H9 (cell line): ENCODE data around the gene PLEK2. TPM values are rescaled to one million over a fixed set of nuclear protein-coding genes. Genes with fewer than 3 reads are reported as not detected.

Experiments
- DNase-seq: peaks from one replicate; pipeline ENCODE4 v3.0.0-alpha.2; 2017
- H2AFZ ChIP-seq: one replicate; pipeline ENCODE4 v1.6.1; 2013; ENCODE audit warnings: mild to moderate bottlenecking, low read length, control low read depth, moderate library complexity
- H2AK5ac ChIP-seq: 2 replicates; pipeline ENCODE4 v1.6.1; 2013; ENCODE audit warnings: low read length, control low read depth, mixed read lengths; ENCODE audit not compliant: insufficient read length
- H2BK120ac ChIP-seq: one replicate; pipeline ENCODE4 v1.6.1; 2013; ENCODE audit warnings: low read depth, mild to moderate bottlenecking, low read length, control low read depth, inconsistent platforms; ENCODE audit not compliant: poor library complexity, severe bottlenecking
- H2BK12ac ChIP-seq: 2 replicates; pipeline ENCODE4 v1.6.1; 2013; ENCODE audit warnings: low read length, control low read depth, mixed read lengths, low read depth; ENCODE audit not compliant: insufficient read length
- H2BK15ac ChIP-seq: 2 replicates; pipeline ENCODE4 v1.6.1; 2013; ENCODE audit warnings: low read depth, low read length, control low read depth
- H2BK20ac ChIP-seq: one replicate; pipeline ENCODE4 v1.6.1; 2013; ENCODE audit warnings: low read depth, mild to moderate bottlenecking, low read length, control low read depth, inconsistent platforms; ENCODE audit not compliant: poor library complexity, severe bottlenecking
- H2BK5ac ChIP-seq: 2 replicates; pipeline ENCODE4 v1.6.1; 2013; ENCODE audit warnings: low read length, control low read depth, mixed read lengths; ENCODE audit not compliant: insufficient read length
- H3K14ac ChIP-seq: 2 replicates; pipeline ENCODE4 v1.6.1; 2013; ENCODE audit warnings: low read length, control low read depth; ENCODE audit not compliant: insufficient read depth
- H3K18ac ChIP-seq: 2 replicates; pipeline ENCODE4 v1.6.1; 2013; ENCODE audit warnings: low read depth, mild to moderate bottlenecking, mixed read lengths, low read length, control low read depth; ENCODE audit not compliant: insufficient read length
- H3K23ac ChIP-seq: 2 replicates; pipeline ENCODE4 v1.6.1; 2013; ENCODE audit warnings: low read length, control low read depth, mixed read lengths, low read depth; ENCODE audit not compliant: insufficient read length
- H3K23me2 ChIP-seq: 2 replicates; pipeline ENCODE4 v1.6.1; 2013; ENCODE audit warnings: low read depth, mild to moderate bottlenecking, mixed read lengths, low read length, control low read depth; ENCODE audit not compliant: insufficient read length, poor library complexity, severe bottlenecking
- H3K27ac ChIP-seq: 2 replicates; pipeline ENCODE4 v1.5.1; 2013; ENCODE audit warnings: low read length, control low read depth, mixed read lengths, low read depth; ENCODE audit not compliant: insufficient read length
- H3K27me3 ChIP-seq: 2 replicates; pipeline ENCODE4 v1.6.1; 2013; ENCODE audit warnings: low read length, control low read depth, inconsistent platforms; ENCODE audit not compliant: insufficient read depth
- H3K4ac ChIP-seq: 2 replicates; pipeline ENCODE4 v1.6.1; 2013; ENCODE audit warnings: low read depth, mild to moderate bottlenecking, control low read depth, inconsistent platforms, low read length, moderate library complexity
- H3K4me1 ChIP-seq: 2 replicates; pipeline ENCODE4 v1.6.1; 2013; ENCODE audit warnings: low read length, control low read depth, inconsistent platforms; ENCODE audit not compliant: insufficient read depth
- H3K4me2 ChIP-seq: 2 replicates; pipeline ENCODE4 v1.6.1; 2013; ENCODE audit warnings: low read length, control low read depth, mixed read lengths; ENCODE audit not compliant: insufficient read length, insufficient read depth
- H3K56ac ChIP-seq: 2 replicates; pipeline ENCODE4 v1.6.1; 2013; ENCODE audit warnings: low read depth, mild to moderate bottlenecking, mixed read lengths, low read length, control low read depth; ENCODE audit not compliant: insufficient read length
- H3K79me1 ChIP-seq: 2 replicates; pipeline ENCODE4 v1.6.1; 2013; ENCODE audit warnings: low read depth, mild to moderate bottlenecking, moderate library complexity, low read length, control low read depth, inconsistent platforms; ENCODE audit not compliant: insufficient read depth, poor library complexity, severe bottlenecking
- H3K79me2 ChIP-seq: 2 replicates; pipeline ENCODE4 v1.6.1; 2013; ENCODE audit warnings: low read length, control low read depth, inconsistent platforms; ENCODE audit not compliant: insufficient read depth
- H3K9ac ChIP-seq: 2 replicates; pipeline ENCODE4 v1.6.1; 2013; ENCODE audit warnings: low read length, control low read depth, mixed read lengths; ENCODE audit not compliant: insufficient read length; ENCODE audit errors: extremely low read depth
- H3K9me3 ChIP-seq: one replicate; pipeline ENCODE4 v1.6.1; 2013; ENCODE audit warnings: low read depth, low read length, inconsistent platforms; ENCODE audit not compliant: control insufficient read depth
- H3T11ph ChIP-seq: one replicate; pipeline ENCODE4 v1.6.1; 2013; ENCODE audit warnings: mild to moderate bottlenecking, low read length, control low read depth, inconsistent platforms
- H4K20me1 ChIP-seq: one replicate; pipeline ENCODE4 v1.6.1; 2013; ENCODE audit not compliant: control insufficient read depth, insufficient read length, insufficient read depth
- H4K5ac ChIP-seq: 2 replicates; pipeline ENCODE4 v1.6.1; 2013; ENCODE audit warnings: low read depth, mild to moderate bottlenecking, mixed read lengths, low read length, control low read depth; ENCODE audit not compliant: insufficient read length
- H4K8ac ChIP-seq: replicated peaks from 2 replicates; pipeline ENCODE4 v1.6.1; 2013; ENCODE audit warnings: low read length, control low read depth, mixed read lengths, low read depth; ENCODE audit not compliant: insufficient read length
- H4K91ac ChIP-seq: 2 replicates; pipeline ENCODE4 v1.6.1; 2013; ENCODE audit warnings: low read depth, mild to moderate bottlenecking, moderate library complexity, mixed read lengths, low read length, control low read depth; ENCODE audit not compliant: insufficient read length
- H3K27ac Mint-ChIP-seq, 3 experiments: 2 replicates in 2 of 3; 3 replicates in 1 of 3; pipeline ENCODE4 v1.8.0; 2020 to 2021; ENCODE audit warnings: mixed read lengths in 3 of 3, mild to moderate bottlenecking in 1 of 3, moderate library complexity in 1 of 3
- H3K27me3 Mint-ChIP-seq: 2 replicates; pipeline ENCODE4 v1.8.0; 2021; ENCODE audit warnings: low read depth, mild to moderate bottlenecking, moderate library complexity, mixed read lengths
- H3K36me3 Mint-ChIP-seq, 3 experiments: 2 replicates in 2 of 3; 3 replicates in 1 of 3; pipeline ENCODE4 v1.8.0; 2020 to 2021; ENCODE audit warnings: low read depth in 3 of 3, mixed read lengths in 3 of 3; ENCODE audit not compliant: insufficient read depth in 1 of 3
- H3K4me1 Mint-ChIP-seq, 2 experiments: 2 replicates each; pipeline ENCODE4 v1.8.0; 2020; ENCODE audit warnings: mixed read lengths in 2 of 2
- H3K4me3 Mint-ChIP-seq, 2 experiments: 2 replicates in 1 of 2; 3 replicates in 1 of 2; pipeline ENCODE4 v1.8.0; 2020 to 2021; ENCODE audit warnings: mild to moderate bottlenecking in 2 of 2, mixed read lengths in 2 of 2, moderate library complexity in 1 of 2
- H3K9me3 Mint-ChIP-seq, 2 experiments: 2 replicates in 1 of 2; 3 replicates in 1 of 2; pipeline ENCODE4 v1.8.0; 2020; ENCODE audit warnings: mild to moderate bottlenecking in 2 of 2, mixed read lengths in 2 of 2, moderate library complexity in 1 of 2
- WGBS: extraction: QIAGEN DNeasy Blood & Tissue Kit; methylation state at CpG from one replicate; pipeline ENCODE4 v1.1.7; 2013; ENCODE audit warnings: missing lambda C conversion rate, low lambda C conversion rate, mixed read lengths; ENCODE audit not compliant: insufficient read length; ENCODE audit errors: extremely low coverage; 5-methylcytosine and 5-hydroxymethylcytosine counted together
- total RNA-seq: library from RNA; stranded (reverse); gene quantifications from 2 replicates; pipeline ENCODE4 v1.2.1, GENCODE V29; 2021
- TF ChIP-seq, protein P1 (sequence below): fragments of 200-600 bp; sonication (generic); conservative IDR thresholded peaks from 3 replicates; pipeline ENCODE4 v1.8.0; 2021; ENCODE audit warnings: antibody characterized with exemption, mild to moderate bottlenecking

Gene PLEK2
- total RNA-seq, 1 experiment from 2014 or later, result not detected

GRCh38 chr14:67449096-67449495, 37.1 kb upstream of the PLEK2 start:
- peaks cover 3% of the 10 kb centered on the region for H3K27me3 Mint-ChIP-seq
- peaks cover 25 to 32% of the 10 kb centered on the region in 2 experiments for H3K9me3 Mint-ChIP-seq
- WGBS, result no CpG with 5 or more reads among the region's 2 CpGs
- TF ChIP-seq, protein P1, sequence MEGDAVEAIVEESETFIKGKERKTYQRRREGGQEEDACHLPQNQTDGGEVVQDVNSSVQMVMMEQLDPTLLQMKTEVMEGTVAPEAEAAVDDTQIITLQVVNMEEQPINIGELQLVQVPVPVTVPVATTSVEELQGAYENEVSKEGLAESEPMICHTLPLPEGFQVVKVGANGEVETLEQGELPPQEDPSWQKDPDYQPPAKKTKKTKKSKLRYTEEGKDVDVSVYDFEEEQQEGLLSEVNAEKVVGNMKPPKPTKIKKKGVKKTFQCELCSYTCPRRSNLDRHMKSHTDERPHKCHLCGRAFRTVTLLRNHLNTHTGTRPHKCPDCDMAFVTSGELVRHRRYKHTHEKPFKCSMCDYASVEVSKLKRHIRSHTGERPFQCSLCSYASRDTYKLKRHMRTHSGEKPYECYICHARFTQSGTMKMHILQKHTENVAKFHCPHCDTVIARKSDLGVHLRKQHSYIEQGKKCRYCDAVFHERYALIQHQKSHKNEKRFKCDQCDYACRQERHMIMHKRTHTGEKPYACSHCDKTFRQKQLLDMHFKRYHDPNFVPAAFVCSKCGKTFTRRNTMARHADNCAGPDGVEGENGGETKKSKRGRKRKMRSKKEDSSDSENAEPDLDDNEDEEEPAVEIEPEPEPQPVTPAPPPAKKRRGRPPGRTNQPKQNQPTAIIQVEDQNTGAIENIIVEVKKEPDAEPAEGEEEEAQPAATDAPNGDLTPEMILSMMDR, result no peak
- no peak overlapping the region for H2BK12ac ChIP-seq
- no peak overlapping the region for H2BK120ac ChIP-seq
- no peaks in the 10 kb centered on the region for H3K27me3 ChIP-seq
- H2BK5ac ChIP-seq, result no peak overlapping the region
- peaks cover 14% of the 10 kb centered on the region for H3K4me1 ChIP-seq
- peaks cover 5% of the 10 kb centered on the region for H3K9me3 ChIP-seq
- no peak overlapping the region for H2BK20ac ChIP-seq
- no peak overlapping the region for H3K56ac ChIP-seq
- H3K27ac ChIP-seq, result no peak overlapping the region
- H3K4me3 Mint-ChIP-seq, result no peak overlapping the region
- H2BK15ac ChIP-seq, result no peak overlapping the region
- H3T11ph ChIP-seq, result no peak overlapping the region
- H3K14ac ChIP-seq, result no peak overlapping the region
- peaks cover 12 to 21% (median 12%) of the 10 kb centered on the region in 3 experiments for H3K36me3 Mint-ChIP-seq
- no peak overlapping the region for H3K4ac ChIP-seq
- DNase-seq, result no peak
- H4K20me1 ChIP-seq, result no peaks in the 10 kb centered on the region
- H3K18ac ChIP-seq, result no peak overlapping the region
- no peak overlapping the region for H2AK5ac ChIP-seq
- no peak overlapping the region for H4K91ac ChIP-seq
- H3K79me2 ChIP-seq, result 0 out of 2 replicates have a peak, but pooled peaks cover 1% of the 10 kb centered on the region
- no peak overlapping the region for H4K5ac ChIP-seq
- no peak overlapping the region for H3K4me2 ChIP-seq
- no peak overlapping the region for H2AFZ ChIP-seq
- no peak overlapping the region for H3K27ac Mint-ChIP-seq
- H3K4me1 Mint-ChIP-seq, result peaks cover 29 to 36% of the 10 kb centered on the region in 2 experiments
- H4K8ac ChIP-seq, result no peak overlapping the region
- H3K79me1 ChIP-seq, result no peaks in the 10 kb centered on the region
- H3K23ac ChIP-seq, result no peak overlapping the region
- no peaks in the 10 kb centered on the region for H3K23me2 ChIP-seq
- no peak overlapping the region for H3K9ac ChIP-seq
